ENCODE results near the gene CSRP1. TPM values are rescaled to one million over a fixed set of nuclear protein-coding genes. Genes with fewer than 3 reads are reported as not detected.

The CSRP1 gene
- total and polyA plus RNA-seq, 5 donors from 2014 or later = 63.8 to 115 (median 82.0) TPM

GRCh38 chr1:201501812-201502510, 5.0 kb downstream of the CSRP1 start:
- H3K9me3 Mint-ChIP-seq = no peaks in the 10 kb centered on the region
- Histone ChIP-seq H3K4me1 (ENCODE audit: control insufficient read depth, insufficient read depth, low read length, poor library complexity, severe bottlenecking) (peaks cover 16% of the 10 kb centered on the region), H3K27me3 (ENCODE audit: control insufficient read depth, insufficient read depth, low read length) (no peaks in the 10 kb centered on the region), H3K4me3 (ENCODE audit: low read depth, low read length) (no peak overlapping the region), H3K27ac (ENCODE audit: insufficient read depth, low read length, poor library complexity, severe bottlenecking) (no peak overlapping the region), H3K9me3 (ENCODE audit: control insufficient read depth in 2 of 2, low read length in 2 of 2) (no peaks in the 10 kb centered on the region), H3K36me3 (ENCODE audit: control insufficient read depth, insufficient read depth, low read length) (peaks cover 3% of the 10 kb centered on the region)
- H3K27ac Mint-ChIP-seq = no peak overlapping the region
- DNase-seq = no peak
- no peaks in the 10 kb centered on the region for H3K27me3 Mint-ChIP-seq
- H3K4me3 Mint-ChIP-seq = no peak overlapping the region
- H3K4me1 Mint-ChIP-seq = peaks cover 15 to 47% (median 27%) of the 10 kb centered on the region in 4 donors
- ATAC-seq (ENCODE audit: low read depth in 2 of 2) = no peak
- peaks cover 3% of the 10 kb centered on the region for H3K36me3 Mint-ChIP-seq

GRCh38 chr1:201501144-201501543, 5.8 kb downstream of the CSRP1 start:
- Mint-ChIP-seq H3K4me1 (peaks cover 13 to 41% (median 24%) of the 10 kb centered on the region in 4 donors), H3K9me3 (no peaks in the 10 kb centered on the region), H3K4me3 (peak overlapping the region in 1 of 4 donors; percentile 27), H3K36me3 (peaks cover 3% of the 10 kb centered on the region), H3K27ac (peak overlapping the region in 2 of 3 donors; percentile 12 to 76), H3K27me3 (no peaks in the 10 kb centered on the region)
- no peak overlapping the region for H3K4me3 ChIP-seq (ENCODE audit: low read depth, low read length)
- peaks cover 12% of the 10 kb centered on the region for H3K4me1 ChIP-seq (ENCODE audit: control insufficient read depth, insufficient read depth, low read length, poor library complexity, severe bottlenecking)
- ATAC-seq (ENCODE audit: low read depth in 2 of 2) (no peak), DNase-seq (no peak)
- H3K27ac ChIP-seq (ENCODE audit: insufficient read depth, low read length, poor library complexity, severe bottlenecking) = no peak overlapping the region
- H3K36me3 ChIP-seq (ENCODE audit: control insufficient read depth, insufficient read depth, low read length) = peaks cover 8% of the 10 kb centered on the region
- H3K9me3 ChIP-seq (ENCODE audit: control insufficient read depth in 2 of 2, low read length in 2 of 2) = no peaks in the 10 kb centered on the region
- no peaks in the 10 kb centered on the region for H3K27me3 ChIP-seq (ENCODE audit: control insufficient read depth, insufficient read depth, low read length)

- Histone ChIP-seq H3K27ac (ENCODE audit: insufficient read depth, low read length, poor library complexity, severe bottlenecking) (no peak overlapping the region), H3K4me1 (ENCODE audit: control insufficient read depth, insufficient read depth, low read length, poor library complexity, severe bottlenecking) (peaks cover 8% of the 10 kb centered on the region), H3K4me3 (ENCODE audit: low read depth, low read length) (no peak overlapping the region), H3K36me3 (ENCODE audit: control insufficient read depth, insufficient read depth, low read length) (peaks cover 12% of the 10 kb centered on the region), H3K9me3 (ENCODE audit: control insufficient read depth in 2 of 2, low read length in 2 of 2) (no peaks in the 10 kb centered on the region), H3K27me3 (ENCODE audit: control insufficient read depth, insufficient read depth, low read length) (no peaks in the 10 kb centered on the region)
- Mint-ChIP-seq H3K4me3 (no peak overlapping the region), H3K4me1 (peaks cover 9 to 36% (median 20%) of the 10 kb centered on the region in 4 donors), H3K9me3 (no peaks in the 10 kb centered on the region), H3K27me3 (no peaks in the 10 kb centered on the region), H3K27ac (peak overlapping the region in 2 of 3 donors; percentile 12 to 76), H3K36me3 (peaks cover 7% of the 10 kb centered on the region)
- ATAC-seq (ENCODE audit: low read depth in 2 of 2) = no peak
- no peak for DNase-seq
Measured at GRCh38 chr1:201500670-201501120, 6.2 kb downstream of the CSRP1 start.

DNA sequence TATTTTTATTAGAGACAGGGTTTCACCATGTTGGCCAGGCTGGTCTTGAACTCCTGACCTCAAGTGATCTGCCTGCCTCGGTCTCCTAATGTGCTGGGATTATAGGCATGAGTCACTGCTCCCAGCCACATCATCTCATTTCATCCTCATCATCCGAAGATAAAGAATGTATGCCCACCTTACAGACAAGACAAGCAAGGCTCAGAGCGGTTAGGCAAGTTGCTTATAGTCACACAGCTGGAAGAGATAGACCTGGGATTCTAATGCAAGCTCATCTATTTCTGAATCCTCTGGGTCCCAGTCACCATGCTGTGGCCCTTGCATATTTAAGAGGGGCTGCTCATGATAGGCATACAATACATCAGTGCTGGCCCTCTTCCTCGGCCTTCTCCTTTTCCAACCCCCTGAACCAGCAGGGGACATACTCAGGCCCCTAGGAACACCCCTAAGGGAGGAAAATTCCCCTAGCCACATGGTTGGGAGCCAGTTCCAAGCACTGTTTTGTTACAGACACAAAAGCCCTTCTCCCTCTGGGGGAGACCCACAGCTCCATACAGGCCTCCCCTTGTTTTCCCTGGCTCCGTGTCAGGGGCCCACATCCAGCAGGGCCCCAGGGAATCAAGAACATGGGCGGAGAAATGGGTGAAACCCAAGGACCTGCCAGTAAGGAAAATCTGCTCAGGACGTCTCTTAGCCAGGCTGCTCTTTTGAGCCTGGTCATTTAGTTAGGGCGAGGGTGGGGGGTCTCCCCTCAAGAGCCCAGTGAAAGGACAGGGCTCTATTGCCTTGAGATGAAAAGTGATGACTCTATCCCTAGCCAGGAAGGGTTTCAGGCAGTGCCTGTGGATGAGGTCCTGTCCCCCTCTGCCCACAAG, 6.9 kb downstream of the CSRP1 start:
- H3K4me3 ChIP-seq (ENCODE audit: low read depth, low read length) = no peak overlapping the region
- Mint-ChIP-seq H3K9me3 (no peaks in the 10 kb centered on the region), H3K4me1 (peaks cover 7 to 30% (median 18%) of the 10 kb centered on the region in 4 donors), H3K36me3 (peaks cover 10% of the 10 kb centered on the region), H3K27me3 (no peaks in the 10 kb centered on the region), H3K27ac (peak overlapping the region in 1 of 3 donors; percentile 52), H3K4me3 (no peak overlapping the region)
- H3K27ac ChIP-seq (ENCODE audit: insufficient read depth, low read length, poor library complexity, severe bottlenecking) = no peak overlapping the region
- ATAC-seq (ENCODE audit: low read depth in 2 of 2) (no peak), DNase-seq (no peak)
- H3K4me1 ChIP-seq (ENCODE audit: control insufficient read depth, insufficient read depth, low read length, poor library complexity, severe bottlenecking) = peaks cover under 1% of the 10 kb centered on the region
- H3K36me3 ChIP-seq (ENCODE audit: control insufficient read depth, insufficient read depth, low read length) = peaks cover 18% of the 10 kb centered on the region
- H3K9me3 ChIP-seq (ENCODE audit: control insufficient read depth in 2 of 2, low read length in 2 of 2) = no peaks in the 10 kb centered on the region
- no peaks in the 10 kb centered on the region for H3K27me3 ChIP-seq (ENCODE audit: control insufficient read depth, insufficient read depth, low read length)

GRCh38 chr1:201499191-201499590, 7.7 kb downstream of the CSRP1 start:
- no peaks in the 10 kb centered on the region for H3K9me3 Mint-ChIP-seq

DNA sequence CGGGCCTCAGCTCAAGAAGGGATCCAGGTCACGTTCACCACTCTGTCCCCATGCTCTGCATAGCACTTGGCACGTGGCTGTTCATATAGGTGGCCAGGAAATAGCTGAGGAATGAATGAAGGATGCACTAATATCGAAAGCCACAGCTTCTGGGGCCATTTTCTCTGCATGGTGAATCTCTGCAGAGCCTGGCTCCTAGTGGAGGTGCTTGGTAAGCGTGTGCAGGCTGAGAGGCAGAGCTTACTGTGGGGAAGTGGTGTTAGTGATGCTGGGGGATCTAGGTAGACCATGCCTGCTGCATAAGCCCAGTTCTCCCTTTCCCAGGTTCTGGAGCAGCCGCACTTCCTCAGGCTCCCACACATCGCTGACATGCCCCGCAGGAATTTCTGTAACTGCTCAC, 8.3 kb downstream of the CSRP1 start:
- H3K27me3 ChIP-seq (ENCODE audit: control insufficient read depth, insufficient read depth, low read length) = no peaks in the 10 kb centered on the region
- H3K9me3 ChIP-seq (ENCODE audit: control insufficient read depth in 2 of 2, low read length in 2 of 2) = no peaks in the 10 kb centered on the region
- DNase-seq = no peak
- H3K27ac ChIP-seq (ENCODE audit: insufficient read depth, low read length, poor library complexity, severe bottlenecking) = no peak overlapping the region
- H3K36me3 ChIP-seq (ENCODE audit: control insufficient read depth, insufficient read depth, low read length) = peaks cover 25% of the 10 kb centered on the region
- peaks cover 24% of the 10 kb centered on the region for H3K36me3 Mint-ChIP-seq
- H3K4me1 ChIP-seq (ENCODE audit: control insufficient read depth, insufficient read depth, low read length, poor library complexity, severe bottlenecking) = no peaks in the 10 kb centered on the region
- H3K27ac Mint-ChIP-seq = no peak overlapping the region
- peaks cover under 1 to 21% (median 12%) of the 10 kb centered on the region in 4 donors for H3K4me1 Mint-ChIP-seq
- no peaks in the 10 kb centered on the region for H3K27me3 Mint-ChIP-seq
- H3K4me3 Mint-ChIP-seq = no peak overlapping the region
- H3K9me3 Mint-ChIP-seq = no peaks in the 10 kb centered on the region
- no peak overlapping the region for H3K4me3 ChIP-seq (ENCODE audit: low read depth, low read length)
- ATAC-seq (ENCODE audit: low read depth in 2 of 2) = no peak

More at GRCh38 chr1:201499191-201499590, 7.7 kb downstream of the CSRP1 start:
- no peak for ATAC-seq (ENCODE audit: low read depth in 2 of 2)
- Histone ChIP-seq H3K4me1 (ENCODE audit: control insufficient read depth, insufficient read depth, low read length, poor library complexity, severe bottlenecking) (no peaks in the 10 kb centered on the region), H3K36me3 (ENCODE audit: control insufficient read depth, insufficient read depth, low read length) (peaks cover 25% of the 10 kb centered on the region), H3K4me3 (ENCODE audit: low read depth, low read length) (no peak overlapping the region), H3K27me3 (ENCODE audit: control insufficient read depth, insufficient read depth, low read length) (no peaks in the 10 kb centered on the region), H3K9me3 (ENCODE audit: control insufficient read depth in 2 of 2, low read length in 2 of 2) (no peaks in the 10 kb centered on the region), H3K27ac (ENCODE audit: insufficient read depth, low read length, poor library complexity, severe bottlenecking) (no peak overlapping the region)
- H3K4me1 Mint-ChIP-seq = peaks cover 6 to 24% (median 15%) of the 10 kb centered on the region in 4 donors
- peak overlapping the region in 1 of 3 donors; percentile 80 for H3K27ac Mint-ChIP-seq
- DNase-seq = no peak
- H3K36me3 Mint-ChIP-seq = peaks cover 18% of the 10 kb centered on the region
- no peak overlapping the region for H3K4me3 Mint-ChIP-seq
- H3K27me3 Mint-ChIP-seq = no peaks in the 10 kb centered on the region

GRCh38 chr1:201497935-201498509, 8.9 kb downstream of the CSRP1 start:
- no peaks in the 10 kb centered on the region for H3K27me3 ChIP-seq (ENCODE audit: control insufficient read depth, insufficient read depth, low read length)
- Mint-ChIP-seq H3K27ac (peak overlapping the region in 2 of 3 donors; percentile 31 to 41), H3K36me3 (peaks cover 30% of the 10 kb centered on the region), H3K4me1 (peaks cover 0 to 17% (median 11%) of the 10 kb centered on the region in 4 donors), H3K9me3 (no peaks in the 10 kb centered on the region), H3K4me3 (no peak overlapping the region), H3K27me3 (no peaks in the 10 kb centered on the region)
- no peak overlapping the region for H3K27ac ChIP-seq (ENCODE audit: insufficient read depth, low read length, poor library complexity, severe bottlenecking)
- H3K4me1 ChIP-seq (ENCODE audit: control insufficient read depth, insufficient read depth, low read length, poor library complexity, severe bottlenecking) = no peaks in the 10 kb centered on the region
- no peaks in the 10 kb centered on the region for H3K9me3 ChIP-seq (ENCODE audit: control insufficient read depth in 2 of 2, low read length in 2 of 2)
- peaks cover 27% of the 10 kb centered on the region for H3K36me3 ChIP-seq (ENCODE audit: control insufficient read depth, insufficient read depth, low read length)
- H3K4me3 ChIP-seq (ENCODE audit: low read depth, low read length) = no peak overlapping the region
- DNase-seq (no peak), ATAC-seq (ENCODE audit: low read depth in 2 of 2) (no peak)
